OCI-LY3 (cell line): ENCODE results near the gene CTNNA3.

Experiments used
- CTCF ChIP-seq: fragments of 200-600, 300-600 bp; sonication (generic); IDR thresholded peaks from 2 replicates; pipeline ENCODE4 v1.5.1; 2014; ENCODE audit warnings: antibody characterized with exemption, low read length, low read depth
- EZH2phosphoT487 ChIP-seq: fragments of 200-600 bp; shearing (Covaris generic); IDR thresholded peaks from 2 replicates; pipeline ENCODE4 v1.6.1; 2018; ENCODE audit warnings: antibody characterized with exemption, mixed run types, low read depth

- TF ChIP-seq CTCF (no peak), EZH2phosphoT487 (no peak)
Observed at GRCh38 chr10:66321723-66322665, 1374.0 kb downstream of the CTNNA3 start.
